A549 (cell line): ENCODE measurements around the gene DNAJC16. TPM values are rescaled to one million over a fixed set of nuclear protein-coding genes. Genes with fewer than 3 reads are reported as not detected.

Experiments
- ATAC-seq, 2 experiments: fragments of 200-7000 bp in 1 of 2; fragments of >200 bp in 1 of 2; cut with Nextera tagmentation in 1 of 2; cut with Tn5 transposase in 1 of 2; 3 replicates each; pipeline versions ENCODE4 v1.8.0 to v1.9.1; 2018 to 2020; ENCODE audit warnings: mild to moderate bottlenecking in 1 of 2, moderate library complexity in 1 of 2
- CTCF ChIA-PET: fragments of 300-600 bp; sonication (Branson Sonifier 250); formaldehyde crosslinking; extraction: SDS; loops from one replicate; lab custom pipeline; 2021; ENCODE audit warnings: antibody characterized with exemption, inconsistent platforms; lab: Yijun Ruan, JAX
- POLR2A ChIA-PET: fragments of 350-600 bp; formaldehyde crosslinking; extraction: SDS; loops from one replicate; lab custom pipeline; 2021; ENCODE audit warnings: antibody characterized with exemption, inconsistent platforms; lab: Yijun Ruan, JAX
- DNase-seq, 2 experiments: peaks; one replicate each; pipeline versions ENCODE4 v3.0.0 to v3.0.0-alpha.2; 2011 to 2016; ENCODE audit warnings: low read depth in 1 of 2, low spot score in 1 of 2
- FAIRE-seq: peaks from 2 replicates; lab custom pipeline; 2011; peaks lifted over from hg19 to GRCh38; lab: Jason Lieb, UNC
- H3K27ac ChIP-seq, 2 experiments: fragments of >200 bp; sonication (Bioruptor Twin); formaldehyde crosslinking; 3 replicates each; pipeline ENCODE4 v1.5.1; 2016 to 2017
- H3K4me1 ChIP-seq: fragments of >200 bp; sonication (Bioruptor Twin); formaldehyde crosslinking; 3 replicates; pipeline ENCODE4 v1.6.1; 2016
- H3K4me2 ChIP-seq: fragments of >200 bp; sonication (Bioruptor Twin); formaldehyde crosslinking; 3 replicates; pipeline ENCODE4 v1.6.1; 2016
- H3K4me3 ChIP-seq: fragments of >200 bp; sonication (Bioruptor Twin); formaldehyde crosslinking; 3 replicates; pipeline ENCODE4 v1.5.1; 2016
- H3K9me3 ChIP-seq: fragments of >200 bp; sonication (Bioruptor Twin); formaldehyde crosslinking; 3 replicates; pipeline ENCODE4 v1.6.1; 2016
- CBX2 ChIP-seq: fragments of 200-600 bp; sonication (generic); IDR thresholded peaks from 2 replicates; pipeline ENCODE4 v1.6.1; 2016; ENCODE audit warnings: low read depth, mild to moderate bottlenecking, borderline replicate concordance
- CEBPB ChIP-seq, 2 experiments: fragments of >200 bp in 1 of 2; sonication (Bioruptor Twin) in 1 of 2; formaldehyde crosslinking in 1 of 2; IDR thresholded peaks; 2 replicates each; pipeline ENCODE4 v1.6.1; 2012 to 2016
- CHD2 ChIP-seq: fragments of 150-350 bp; IDR thresholded peaks from 2 replicates; pipeline ENCODE4 v1.6.1; 2014; ENCODE audit warnings: low read length; ENCODE audit not compliant: partially characterized antibody
- EHMT2 ChIP-seq: fragments of 200-600 bp; sonication (generic); IDR thresholded peaks from 2 replicates; pipeline ENCODE4 v1.6.1; 2016; ENCODE audit warnings: antibody characterized with exemption, low read depth, mild to moderate bottlenecking, moderate library complexity
- FOSL2 ChIP-seq, 2 experiments: fragments of 450-650 bp in 1 of 2; fragments of >200 bp in 1 of 2; sonication (Bioruptor Twin) in 1 of 2; formaldehyde crosslinking; IDR thresholded peaks; 2 replicates each; pipeline versions ENCODE4 v1.5.0 to v1.6.1; 2016 to 2020; ENCODE audit warnings: mild to moderate bottlenecking in 1 of 2, moderate library complexity in 1 of 2
- HDAC2 ChIP-seq: fragments of 200-600 bp; sonication (generic); IDR thresholded peaks from 2 replicates; pipeline ENCODE4 v1.6.1; 2016
- HEYL ChIP-seq: fragments of 250-450 bp; sonication (Bioruptor Pico); IDR thresholded peaks from 2 replicates; pipeline ENCODE4 v1.8.0; 2021; ENCODE audit warnings: mild to moderate bottlenecking, moderate library complexity
- HOXB13 ChIP-seq: fragments of 250-450 bp; sonication (Bioruptor Pico); IDR thresholded peaks from 2 replicates; pipeline ENCODE4 v1.5.0; 2020; ENCODE audit warnings: low read depth, mild to moderate bottlenecking, moderate library complexity
- HOXB5 ChIP-seq: fragments of 250-450 bp; sonication (Bioruptor Pico); IDR thresholded peaks from 2 replicates; pipeline ENCODE4 v1.5.0; 2020; ENCODE audit warnings: mild to moderate bottlenecking, moderate library complexity
- KDM1A ChIP-seq: fragments of 200-600 bp; sonication (generic); IDR thresholded peaks from 2 replicates; pipeline ENCODE4 v1.6.1; 2016; ENCODE audit warnings: low read depth, mild to moderate bottlenecking
- MAFK ChIP-seq: fragments of 450-650 bp; IDR thresholded peaks from 2 replicates; pipeline ENCODE4 v1.6.1; 2014; ENCODE audit not compliant: partially characterized antibody
- MYC ChIP-seq: IDR thresholded peaks from 2 replicates; pipeline ENCODE4 v1.6.1; 2012; ENCODE audit warnings: mild to moderate bottlenecking, inconsistent platforms, low read length, improper control_type of control experiment, borderline replicate concordance
- NFE2L2 ChIP-seq: fragments of 150-350 bp; conservative IDR thresholded peaks from 2 replicates; pipeline ENCODE4 v1.6.1; 2014; ENCODE audit warnings: low read length
- POLR2A ChIP-seq: IDR thresholded peaks from 2 replicates; pipeline ENCODE4 v1.6.1; 2012; ENCODE audit warnings: mild to moderate bottlenecking, low read length
- POLR2AphosphoS2 ChIP-seq: conservative IDR thresholded peaks from 2 replicates; pipeline ENCODE4 v1.6.1; 2012; ENCODE audit warnings: low read length, improper control_type of control experiment, inconsistent platforms
- RARB ChIP-seq: fragments of 250-450 bp; sonication (Bioruptor Pico); IDR thresholded peaks from 2 replicates; pipeline ENCODE4 v1.8.0; 2021; ENCODE audit warnings: mild to moderate bottlenecking, moderate library complexity
- ZC3H11A ChIP-seq: fragments of 450-650 bp; IDR thresholded peaks from 2 replicates; pipeline ENCODE4 v1.6.1; 2014; ENCODE audit warnings: antibody characterized with exemption, mild to moderate bottlenecking
- WGBS: methylation state at CpG from one replicate; pipeline ENCODE4 v1.1.6; 2017; ENCODE audit errors: missing lambda C conversion rate; 5-methylcytosine and 5-hydroxymethylcytosine counted together
- polyA plus RNA-seq, 4 experiments: library from polyadenylated mRNA; depleted of rRNA in 3 of 4; stranded (reverse); fragments of >200 nt; fragmentation: RNase III in 1 of 4; extraction: RNeasy Plus Mini Kit Qiagen cat#74134 plus additional on column Dnase treatment in 1 of 4; gene quantifications; 2 replicates in 3 of 4; 3 replicates in 1 of 4; pipeline ENCODE4 v1.2.3, GENCODE V29; 2011 to 2017
- TF ChIP-seq, protein P1 (sequence below): fragments of 250-450 bp; sonication (Bioruptor Pico); IDR thresholded peaks from 2 replicates; pipeline ENCODE4 v1.5.0; 2020; ENCODE audit warnings: low read depth, mild to moderate bottlenecking, moderate library complexity
- TF ChIP-seq, protein P2 (sequence below): fragments of >200 bp; sonication (Bioruptor Twin); formaldehyde crosslinking; IDR thresholded peaks from 2 replicates; pipeline ENCODE4 v1.6.1; 2016
- TF ChIP-seq, protein P3 (sequence below): IDR thresholded peaks from 2 replicates; pipeline ENCODE4 v1.6.1; 2012
- TF ChIP-seq, protein P4 (sequence below): fragments of 450-650 bp; IDR thresholded peaks from 2 replicates; pipeline ENCODE4 v1.6.1; 2014; ENCODE audit warnings: antibody characterized with exemption
- TF ChIP-seq, protein P5 (sequence below): IDR thresholded peaks from 2 replicates; pipeline ENCODE4 v1.6.1; 2012
- TF ChIP-seq, protein P6 (sequence below): fragments of 250-450 bp; sonication (Bioruptor Pico); IDR thresholded peaks from 2 replicates; pipeline ENCODE4 v1.5.0; 2021; ENCODE audit warnings: mild to moderate bottlenecking, moderate library complexity, borderline replicate concordance

Gene DNAJC16
- polyA plus RNA-seq, 2 of the 4 experiments (the other 2 are of a cell fraction), result 4.6 to 12.5 TPM

DNA sequence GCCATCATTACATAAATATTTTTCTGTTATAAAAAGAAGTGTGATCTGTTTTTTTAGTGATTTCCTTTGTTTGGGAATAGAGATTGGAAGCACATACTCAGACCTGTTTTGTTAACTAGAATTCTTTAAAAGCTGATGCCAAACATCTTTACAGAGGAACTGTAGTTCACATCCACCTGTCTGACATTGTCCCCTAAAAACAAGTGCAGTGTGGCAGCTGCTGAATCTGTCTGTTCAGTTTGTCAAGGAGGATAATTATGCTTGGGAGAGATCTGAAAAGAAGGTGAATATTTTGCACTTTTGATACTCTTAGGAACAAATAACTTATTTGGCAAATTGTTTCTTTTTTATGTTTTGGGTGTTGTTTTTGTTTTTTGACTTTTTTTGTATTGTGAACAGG is 44.6 kb downstream of the DNAJC16 start:
- TF ChIP-seq RARB (CRISPR knock-in tag) (no peak), HOXB13 (no peak), CEBPB (IDR thresholded peaks at IDR 0.05) (no peak), HOXB5 (CRISPR knock-in tag) (no peak), EHMT2 (no peak)
- TF ChIP-seq, protein P1, sequence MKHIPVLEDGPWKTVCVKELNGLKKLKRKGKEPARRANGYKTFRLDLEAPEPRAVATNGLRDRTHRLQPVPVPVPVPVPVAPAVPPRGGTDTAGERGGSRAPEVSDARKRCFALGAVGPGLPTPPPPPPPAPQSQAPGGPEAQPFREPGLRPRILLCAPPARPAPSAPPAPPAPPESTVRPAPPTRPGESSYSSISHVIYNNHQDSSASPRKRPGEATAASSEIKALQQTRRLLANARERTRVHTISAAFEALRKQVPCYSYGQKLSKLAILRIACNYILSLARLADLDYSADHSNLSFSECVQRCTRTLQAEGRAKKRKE, result no peak
- TF ChIP-seq, all 56 proteins: peak for 0
- CTCF ChIA-PET, result interaction anchor here (1.2 kb wide), 1 partner anchor 161 kb away, joined by 3 read pairs; no protein-coding TSS in a partner anchor
- DNase-seq (no peak), FAIRE-seq (no peak), ATAC-seq (no peak)
- no peak overlapping the region for H3K4me3 ChIP-seq
- H3K4me2 ChIP-seq, result no peak overlapping the region
- POLR2A ChIA-PET, result no interaction called here
- H3K9me3 ChIP-seq, result no peaks in the 10 kb centered on the region
- H3K27ac ChIP-seq, result no peak overlapping the region
- H3K4me1 ChIP-seq, result no peaks in the 10 kb centered on the region

DNA sequence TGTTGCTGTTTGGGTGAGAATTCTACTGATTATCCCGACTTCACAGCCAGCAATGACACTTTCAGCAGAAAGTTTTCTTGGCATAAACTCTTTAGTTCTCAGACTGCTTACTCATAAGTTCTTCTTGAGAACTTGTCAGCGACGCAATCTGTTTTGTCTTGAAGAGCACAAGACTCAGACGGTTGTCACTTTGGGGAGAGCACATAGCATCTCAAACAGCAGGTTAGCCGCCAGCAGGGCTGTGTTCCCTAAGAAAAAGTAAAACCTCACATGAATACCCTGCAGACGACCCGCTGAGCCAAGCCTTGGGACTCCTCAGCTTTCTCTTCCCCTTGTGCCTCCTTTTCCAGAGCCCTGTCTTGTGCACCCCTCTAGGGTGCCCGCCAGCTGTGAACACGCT is 46.8 kb downstream of the DNAJC16 start:
- Histone ChIP-seq H3K4me2 (no peak overlapping the region), H3K4me1 (no peaks in the 10 kb centered on the region), H3K4me3 (no peak overlapping the region), H3K9me3 (no peaks in the 10 kb centered on the region), H3K27ac (no peak overlapping the region)
- DNase-seq (no peak), FAIRE-seq (no peak), ATAC-seq (no peak)
- ChIA-PET CTCF (interaction anchor here (1.4 kb wide), 1 partner anchor 11 kb away, joined by 3 read pairs; no protein-coding TSS in a partner anchor), POLR2A (no interaction called here)
- no peak for TF ChIP-seq FOSL2 (IDR thresholded peaks at IDR 0.05)
- no peak for TF ChIP-seq FOSL2 (CRISPR knock-in tag; IDR thresholded peaks at IDR 0.05)
- no peak for TF ChIP-seq HOXB5 (CRISPR knock-in tag)
- TF ChIP-seq, protein P2, sequence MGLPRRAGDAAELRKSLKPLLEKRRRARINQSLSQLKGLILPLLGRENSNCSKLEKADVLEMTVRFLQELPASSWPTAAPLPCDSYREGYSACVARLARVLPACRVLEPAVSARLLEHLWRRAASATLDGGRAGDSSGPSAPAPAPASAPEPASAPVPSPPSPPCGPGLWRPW, result no peak
- TF ChIP-seq HEYL (CRISPR knock-in tag), result no peak
- TF ChIP-seq, protein P3, sequence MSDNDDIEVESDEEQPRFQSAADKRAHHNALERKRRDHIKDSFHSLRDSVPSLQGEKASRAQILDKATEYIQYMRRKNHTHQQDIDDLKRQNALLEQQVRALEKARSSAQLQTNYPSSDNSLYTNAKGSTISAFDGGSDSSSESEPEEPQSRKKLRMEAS, result no peak
- TF ChIP-seq, protein P4, sequence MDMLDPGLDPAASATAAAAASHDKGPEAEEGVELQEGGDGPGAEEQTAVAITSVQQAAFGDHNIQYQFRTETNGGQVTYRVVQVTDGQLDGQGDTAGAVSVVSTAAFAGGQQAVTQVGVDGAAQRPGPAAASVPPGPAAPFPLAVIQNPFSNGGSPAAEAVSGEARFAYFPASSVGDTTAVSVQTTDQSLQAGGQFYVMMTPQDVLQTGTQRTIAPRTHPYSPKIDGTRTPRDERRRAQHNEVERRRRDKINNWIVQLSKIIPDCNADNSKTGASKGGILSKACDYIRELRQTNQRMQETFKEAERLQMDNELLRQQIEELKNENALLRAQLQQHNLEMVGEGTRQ, result no peak
- TF ChIP-seq KDM1A, result no peak
- no peak for TF ChIP-seq MAFK
- no peak for TF ChIP-seq CHD2
- no peak for TF ChIP-seq POLR2AphosphoS2
- TF ChIP-seq HDAC2, result no peak
- no peak for TF ChIP-seq MYC
- TF ChIP-seq, protein P5, sequence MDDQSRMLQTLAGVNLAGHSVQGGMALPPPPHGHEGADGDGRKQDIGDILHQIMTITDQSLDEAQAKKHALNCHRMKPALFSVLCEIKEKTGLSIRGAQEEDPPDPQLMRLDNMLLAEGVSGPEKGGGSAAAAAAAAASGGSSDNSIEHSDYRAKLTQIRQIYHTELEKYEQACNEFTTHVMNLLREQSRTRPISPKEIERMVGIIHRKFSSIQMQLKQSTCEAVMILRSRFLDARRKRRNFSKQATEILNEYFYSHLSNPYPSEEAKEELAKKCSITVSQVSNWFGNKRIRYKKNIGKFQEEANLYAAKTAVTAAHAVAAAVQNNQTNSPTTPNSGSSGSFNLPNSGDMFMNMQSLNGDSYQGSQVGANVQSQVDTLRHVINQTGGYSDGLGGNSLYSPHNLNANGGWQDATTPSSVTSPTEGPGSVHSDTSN, result no peak
- no peak for TF ChIP-seq CBX2
- TF ChIP-seq NFE2L2, result no peak
- TF ChIP-seq ZC3H11A, result no peak
- TF ChIP-seq, protein P6, sequence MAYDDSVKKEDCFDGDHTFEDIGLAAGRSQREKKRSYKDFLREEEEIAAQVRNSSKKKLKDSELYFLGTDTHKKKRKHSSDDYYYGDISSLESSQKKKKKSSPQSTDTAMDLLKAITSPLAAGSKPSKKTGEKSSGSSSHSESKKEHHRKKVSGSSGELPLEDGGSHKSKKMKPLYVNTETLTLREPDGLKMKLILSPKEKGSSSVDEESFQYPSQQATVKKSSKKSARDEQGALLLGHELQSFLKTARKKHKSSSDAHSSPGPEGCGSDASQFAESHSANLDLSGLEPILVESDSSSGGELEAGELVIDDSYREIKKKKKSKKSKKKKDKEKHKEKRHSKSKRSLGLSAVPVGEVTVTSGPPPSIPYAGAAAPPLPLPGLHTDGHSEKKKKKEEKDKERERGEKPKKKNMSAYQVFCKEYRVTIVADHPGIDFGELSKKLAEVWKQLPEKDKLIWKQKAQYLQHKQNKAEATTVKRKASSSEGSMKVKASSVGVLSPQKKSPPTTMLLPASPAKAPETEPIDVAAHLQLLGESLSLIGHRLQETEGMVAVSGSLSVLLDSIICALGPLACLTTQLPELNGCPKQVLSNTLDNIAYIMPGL, result no peak
- TF ChIP-seq POLR2A, result no peak
- WGBS, result 88% methylated on average over 9 of the region's 9 CpGs
